ENCODE data around the gene IL1RAPL1. TPM values are rescaled to one million over a fixed set of nuclear protein-coding genes. Genes with fewer than 3 reads are reported as not detected.

IL1RAPL1 gene
- polyA plus RNA-seq, 1 donor from 2014 or later, result not detected

DNA sequence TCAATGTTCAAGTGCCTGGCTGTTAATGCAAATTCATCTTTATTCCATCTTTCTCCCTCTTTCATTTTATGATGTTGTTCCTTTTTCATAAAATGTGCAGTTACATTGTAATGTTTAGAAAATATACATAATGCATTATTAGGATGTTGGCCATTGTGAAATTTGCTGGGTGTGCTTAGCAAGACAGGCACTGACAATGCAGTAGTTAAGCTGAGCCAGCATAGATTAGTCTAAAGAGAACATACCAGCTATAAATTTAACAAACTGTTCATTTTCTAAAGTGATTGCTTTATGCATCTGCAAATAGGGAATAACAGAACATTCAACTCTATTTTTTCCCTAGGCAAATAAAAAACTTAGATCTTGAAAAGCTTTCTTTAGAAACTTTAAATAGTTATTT lies 436.0 kb downstream of the IL1RAPL1 start:
- no peaks in the 10 kb centered on the region for H3K9me2 ChIP-seq (ENCODE audit: insufficient read depth, low read length)
- H3K36me3 ChIP-seq (ENCODE audit: insufficient read depth, low read length), result no peaks in the 10 kb centered on the region
- H2AFZ ChIP-seq (ENCODE audit: low read depth, low read length), result no peak overlapping the region
- H3F3A ChIP-seq (ENCODE audit: insufficient read depth, low read length, poor library complexity, severe bottlenecking), result no peaks in the 10 kb centered on the region
- H3K4me3 ChIP-seq (ENCODE audit: low read length), result no peak overlapping the region
- no peaks in the 10 kb centered on the region for H3K27me3 ChIP-seq (ENCODE audit: insufficient read depth, low read depth, low read length)
- H3K27ac ChIP-seq (ENCODE audit: low read length), result no peak overlapping the region
- H3K9ac ChIP-seq (ENCODE audit: low read length), result no peak overlapping the region
- H3K4me2 ChIP-seq (ENCODE audit: low read length), result no peak overlapping the region
- TF ChIP-seq CTCF (IDR thresholded peaks at IDR 0.05; ENCODE audit: poor library complexity, severe bottlenecking), result no peak
- TF ChIP-seq EZH2 (IDR thresholded peaks at IDR 0.05; ENCODE audit: borderline replicate concordance, insufficient read depth, low read length, poor library complexity, severe bottlenecking), result no peak
- TF ChIP-seq RAD21 (conservative IDR thresholded peaks at IDR 0.05), result no peak
- TF ChIP-seq TAF1 (IDR thresholded peaks at IDR 0.05; ENCODE audit: low read depth), result no peak
- TF ChIP-seq, protein P1, sequence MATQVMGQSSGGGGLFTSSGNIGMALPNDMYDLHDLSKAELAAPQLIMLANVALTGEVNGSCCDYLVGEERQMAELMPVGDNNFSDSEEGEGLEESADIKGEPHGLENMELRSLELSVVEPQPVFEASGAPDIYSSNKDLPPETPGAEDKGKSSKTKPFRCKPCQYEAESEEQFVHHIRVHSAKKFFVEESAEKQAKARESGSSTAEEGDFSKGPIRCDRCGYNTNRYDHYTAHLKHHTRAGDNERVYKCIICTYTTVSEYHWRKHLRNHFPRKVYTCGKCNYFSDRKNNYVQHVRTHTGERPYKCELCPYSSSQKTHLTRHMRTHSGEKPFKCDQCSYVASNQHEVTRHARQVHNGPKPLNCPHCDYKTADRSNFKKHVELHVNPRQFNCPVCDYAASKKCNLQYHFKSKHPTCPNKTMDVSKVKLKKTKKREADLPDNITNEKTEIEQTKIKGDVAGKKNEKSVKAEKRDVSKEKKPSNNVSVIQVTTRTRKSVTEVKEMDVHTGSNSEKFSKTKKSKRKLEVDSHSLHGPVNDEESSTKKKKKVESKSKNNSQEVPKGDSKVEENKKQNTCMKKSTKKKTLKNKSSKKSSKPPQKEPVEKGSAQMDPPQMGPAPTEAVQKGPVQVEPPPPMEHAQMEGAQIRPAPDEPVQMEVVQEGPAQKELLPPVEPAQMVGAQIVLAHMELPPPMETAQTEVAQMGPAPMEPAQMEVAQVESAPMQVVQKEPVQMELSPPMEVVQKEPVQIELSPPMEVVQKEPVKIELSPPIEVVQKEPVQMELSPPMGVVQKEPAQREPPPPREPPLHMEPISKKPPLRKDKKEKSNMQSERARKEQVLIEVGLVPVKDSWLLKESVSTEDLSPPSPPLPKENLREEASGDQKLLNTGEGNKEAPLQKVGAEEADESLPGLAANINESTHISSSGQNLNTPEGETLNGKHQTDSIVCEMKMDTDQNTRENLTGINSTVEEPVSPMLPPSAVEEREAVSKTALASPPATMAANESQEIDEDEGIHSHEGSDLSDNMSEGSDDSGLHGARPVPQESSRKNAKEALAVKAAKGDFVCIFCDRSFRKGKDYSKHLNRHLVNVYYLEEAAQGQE (IDR thresholded peaks at IDR 0.05; ENCODE audit: borderline replicate concordance), result no peak
- TF ChIP-seq EP300 (conservative IDR thresholded peaks at IDR 0.05; ENCODE audit: poor library complexity, severe bottlenecking), result no peak
- no peak for TF ChIP-seq SMC3 (conservative IDR thresholded peaks at IDR 0.05; ENCODE audit: poor library complexity)
- TF ChIP-seq MXI1 (conservative IDR thresholded peaks at IDR 0.05; ENCODE audit: poor library complexity, severe bottlenecking), result no peak
- no peak for TF ChIP-seq POLR2AphosphoS5 (IDR thresholded peaks at IDR 0.05)
- no peaks in the 10 kb centered on the region for H3K79me2 ChIP-seq (replicated peaks; ENCODE audit: insufficient read depth, low read length)
- H3K9me3 ChIP-seq (ENCODE audit: low read length), result no peaks in the 10 kb centered on the region
- no peaks in the 10 kb centered on the region for H4K20me1 ChIP-seq (ENCODE audit: insufficient read depth)

DNA sequence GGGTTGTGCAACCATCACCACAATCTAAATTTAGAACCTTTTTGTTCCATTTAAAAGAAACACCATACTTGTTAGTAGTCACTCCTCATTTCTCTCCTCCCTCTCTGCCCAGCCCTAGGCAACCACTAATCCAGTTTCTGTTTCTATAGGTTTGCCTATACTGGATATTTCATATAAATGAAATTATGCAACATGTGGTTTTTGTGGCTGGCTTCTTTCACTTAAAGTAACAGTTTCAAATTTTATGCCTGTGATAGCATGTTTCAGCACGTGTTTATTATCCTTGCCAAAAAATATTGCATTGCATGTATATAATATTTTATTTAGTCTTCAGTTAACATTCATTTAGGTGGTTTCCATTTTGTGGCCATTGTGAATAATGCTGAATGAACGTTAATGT lies 437.6 kb downstream of the IL1RAPL1 start:
- H3K27me3 ChIP-seq (ENCODE audit: insufficient read depth, low read depth, low read length), result no peaks in the 10 kb centered on the region
- H2AFZ ChIP-seq (ENCODE audit: low read depth, low read length), result no peak overlapping the region
- no peaks in the 10 kb centered on the region for H3K36me3 ChIP-seq (ENCODE audit: insufficient read depth, low read length)
- no peak overlapping the region for H3K4me2 ChIP-seq (ENCODE audit: low read length)
- H3K9me2 ChIP-seq (ENCODE audit: insufficient read depth, low read length), result no peaks in the 10 kb centered on the region
- H3K9ac ChIP-seq (ENCODE audit: low read length), result no peak overlapping the region
- no peaks in the 10 kb centered on the region for H3K9me3 ChIP-seq (ENCODE audit: low read length)
- H3K27ac ChIP-seq (ENCODE audit: low read length), result no peak overlapping the region
- no peaks in the 10 kb centered on the region for H3K79me2 ChIP-seq (replicated peaks; ENCODE audit: insufficient read depth, low read length)
- H3K4me3 ChIP-seq (ENCODE audit: low read length), result no peak overlapping the region
- TF ChIP-seq, protein P1 (IDR thresholded peaks at IDR 0.05; ENCODE audit: borderline replicate concordance), result no peak
- TF ChIP-seq MXI1 (conservative IDR thresholded peaks at IDR 0.05; ENCODE audit: poor library complexity, severe bottlenecking) (no peak), RAD21 (conservative IDR thresholded peaks at IDR 0.05) (no peak), EZH2 (IDR thresholded peaks at IDR 0.05; ENCODE audit: borderline replicate concordance, insufficient read depth, low read length, poor library complexity, severe bottlenecking) (no peak), SMC3 (conservative IDR thresholded peaks at IDR 0.05; ENCODE audit: poor library complexity) (no peak), POLR2AphosphoS5 (IDR thresholded peaks at IDR 0.05) (no peak), TAF1 (IDR thresholded peaks at IDR 0.05; ENCODE audit: low read depth) (no peak), EP300 (conservative IDR thresholded peaks at IDR 0.05; ENCODE audit: poor library complexity, severe bottlenecking) (no peak), CTCF (IDR thresholded peaks at IDR 0.05; ENCODE audit: poor library complexity, severe bottlenecking) (no peak)
- no peaks in the 10 kb centered on the region for H3F3A ChIP-seq (ENCODE audit: insufficient read depth, low read length, poor library complexity, severe bottlenecking)
- no peaks in the 10 kb centered on the region for H4K20me1 ChIP-seq (ENCODE audit: insufficient read depth)
